Kasumi-1 (cell line): Measurements from ENCODE around the gene CHN2.

Experiments used
- DNase-seq, 2 experiments: peaks; one replicate each; lab custom pipeline; 2025; lab: John Stamatoyannopoulos, UW

The CHN2 gene

GRCh38 chr7:29469976-29470557, 275.5 kb downstream of the CHN2 start:
- DNase-seq = no peak

- no peak for DNase-seq
These were observed 277.0 kb downstream of the CHN2 start for GRCh38 chr7:29471444-29472138.

GRCh38 chr7:29476916-29477315, 282.3 kb downstream of the CHN2 start:
- no peak for DNase-seq

- no peak for DNase-seq
These were observed 283.7 kb downstream of the CHN2 start for GRCh38 chr7:29478226-29478625.

GRCh38 chr7:29478687-29479240, 284.2 kb downstream of the CHN2 start:
- DNase-seq = no peak

- no peak for DNase-seq
These were observed 285.0 kb downstream of the CHN2 start for GRCh38 chr7:29479301-29480200.

- no peak for DNase-seq
These were observed 285.9 kb downstream of the CHN2 start for GRCh38 chr7:29480451-29480850.

GRCh38 chr7:29480934-29481651, 286.5 kb downstream of the CHN2 start:
- no peak for DNase-seq

- DNase-seq = no peak
These were observed 287.5 kb downstream of the CHN2 start for GRCh38 chr7:29482056-29482455.

- DNase-seq = no peak
These were observed 288.9 kb downstream of the CHN2 start for GRCh38 chr7:29483219-29484104.

GRCh38 chr7:29484280-29484679, 289.7 kb downstream of the CHN2 start:
- no peak for DNase-seq

- no peak for DNase-seq
These were observed 291.0 kb downstream of the CHN2 start for GRCh38 chr7:29485339-29486190.

GRCh38 chr7:29486191-29486700, 291.7 kb downstream of the CHN2 start:
- DNase-seq = no peak

- DNase-seq = no peak
These were observed 292.8 kb downstream of the CHN2 start for GRCh38 chr7:29487424-29487823.

GRCh38 chr7:29488203-29488970, 293.8 kb downstream of the CHN2 start:
- DNase-seq = no peak

- DNase-seq = no peak
These were observed 294.4 kb downstream of the CHN2 start for GRCh38 chr7:29488977-29489376.

GRCh38 chr7:29490094-29490607, 295.6 kb downstream of the CHN2 start:
- DNase-seq = no peak

- DNase-seq = no peak
These were observed 299.8 kb downstream of the CHN2 start for GRCh38 chr7:29494350-29494749.

- no peak for DNase-seq
These were observed 301.1 kb downstream of the CHN2 start for GRCh38 chr7:29495653-29496052.
